Stimulated activated CD4-positive, alpha-beta T cell treated with anti-CD3 and anti-CD28 coated beads, Interleukin-4, amount 100 ng/mL, for 4 hours (primary cell): ENCODE data around the gene IQGAP1.
"Not testable (repeated sequence)": the region's sequence is repeated elsewhere in the genome, so short reads cannot be mapped to it uniquely, and the experiment has no call there.

Source experiments
- DNase-seq, 2 experiments: peaks; one replicate each; pipeline ENCODE4 v3.0.0-alpha.2; 2020

The IQGAP1 gene

DNA sequence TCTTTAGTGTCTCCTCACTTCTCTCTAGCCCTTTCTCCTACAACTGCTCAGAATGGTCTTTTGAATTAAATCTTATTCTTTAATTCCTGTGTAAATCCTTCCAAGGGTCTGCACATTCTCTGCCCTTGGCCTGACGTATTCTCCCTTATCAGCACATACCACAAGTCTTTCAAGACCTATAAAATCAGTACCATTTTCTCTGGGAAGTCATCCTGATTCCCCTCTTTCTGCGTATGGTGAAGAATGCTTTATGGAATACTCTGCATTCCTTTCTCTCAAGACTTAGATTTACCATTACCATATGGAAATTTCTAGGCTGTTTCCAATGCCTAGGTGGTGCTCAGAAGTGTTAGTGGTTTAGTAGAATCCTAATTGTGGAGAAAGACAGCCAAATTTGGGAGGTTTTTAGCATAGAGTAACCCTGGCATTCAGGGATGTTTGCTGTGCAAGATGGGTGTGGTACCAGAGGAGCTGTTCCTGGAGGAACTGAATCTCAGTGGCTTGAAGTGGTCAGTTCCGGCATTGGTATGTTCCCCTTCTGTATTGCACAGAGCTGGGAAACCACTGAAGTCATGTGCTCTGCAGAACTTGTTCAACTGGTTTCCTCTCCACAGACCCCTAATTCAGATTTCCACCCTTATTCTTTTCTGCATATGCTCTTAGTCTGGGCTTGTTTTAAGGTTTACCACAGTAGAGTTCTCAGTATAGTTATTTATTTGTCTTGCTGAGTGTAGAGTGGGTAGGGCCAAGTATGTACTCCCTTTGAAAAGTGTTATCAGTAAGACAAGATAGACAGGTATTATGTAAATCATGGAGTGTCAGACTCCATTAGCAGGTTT lies 24.5 kb downstream of the IQGAP1 start:
- DNase-seq: no peak

DNA sequence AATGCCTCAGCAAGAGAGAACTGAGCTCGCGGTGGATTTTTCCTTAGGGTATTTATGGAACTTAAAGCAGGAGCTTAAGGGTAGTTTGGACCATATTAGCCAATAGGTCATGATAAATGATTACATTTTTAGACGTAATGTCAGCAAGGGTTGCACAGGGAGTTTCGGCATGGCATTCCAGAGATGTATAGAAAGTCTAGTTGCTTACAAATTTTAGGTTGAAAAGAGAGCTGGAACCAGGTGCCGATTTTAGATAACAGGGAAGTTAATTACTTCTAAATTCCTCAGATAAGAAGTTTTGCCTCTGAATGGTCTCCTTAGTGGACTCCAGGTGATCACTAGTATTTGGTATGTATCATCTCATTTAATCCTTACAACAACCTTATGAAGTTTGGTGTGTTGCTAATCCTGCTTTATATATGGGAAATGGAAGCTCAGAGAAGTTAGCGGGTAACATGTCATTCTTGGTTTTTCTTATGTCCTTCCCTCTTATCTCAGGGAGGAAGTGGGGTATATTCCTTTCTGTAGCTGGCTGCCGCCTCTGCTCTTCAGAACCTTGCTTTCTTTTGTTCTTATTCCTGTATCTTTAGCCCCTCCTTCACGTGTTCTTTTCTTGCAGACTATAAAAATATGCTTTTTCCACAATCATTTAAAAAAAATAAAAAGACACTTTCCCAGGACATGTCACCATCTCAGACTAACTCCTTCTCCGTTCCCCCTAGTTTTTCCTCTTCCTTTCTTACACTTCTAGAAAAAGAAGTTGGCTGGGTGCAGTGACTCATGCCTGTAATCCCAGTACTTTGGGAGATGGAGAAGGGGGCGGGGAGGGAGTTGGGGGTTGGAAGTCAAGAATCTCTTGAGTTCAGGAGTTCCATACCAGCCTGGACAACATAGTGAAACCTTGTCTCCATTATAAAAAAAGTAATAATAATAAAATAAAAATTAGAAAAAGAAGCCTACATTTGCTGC lies 25.7 kb downstream of the IQGAP1 start:
- no peak for DNase-seq

DNA sequence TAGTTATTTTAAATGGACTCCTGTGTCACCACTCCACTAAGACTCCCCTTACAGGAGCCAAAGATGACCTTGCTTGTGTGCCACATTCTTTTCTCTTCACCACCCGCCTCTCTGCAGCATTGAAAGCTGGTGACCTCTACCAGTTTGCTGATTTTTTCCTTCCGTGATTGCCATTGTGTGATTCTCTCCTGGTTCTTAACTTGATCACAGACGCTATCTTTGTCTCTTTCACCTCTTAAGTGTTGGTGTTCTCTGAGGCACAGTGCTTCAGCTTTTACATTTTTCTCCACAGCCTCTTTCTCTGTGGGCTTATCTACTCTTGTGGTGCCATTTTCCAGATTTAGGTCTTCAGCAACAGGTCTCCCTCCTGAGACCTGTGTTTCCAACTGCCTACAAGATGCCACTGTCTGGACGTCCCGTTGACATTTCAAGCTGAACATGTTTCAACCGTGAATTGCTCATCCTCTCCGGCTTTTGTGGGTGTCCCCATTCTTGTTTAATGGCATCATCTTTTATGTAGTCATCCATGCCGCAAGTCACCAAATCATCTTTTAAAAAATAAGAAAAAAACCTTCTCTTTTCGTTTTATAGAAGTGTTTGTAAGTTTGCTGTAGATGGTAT lies 26.5 kb downstream of the IQGAP1 start:
- peak in 1 of 2 experiments; percentile 13 for DNase-seq

DNA sequence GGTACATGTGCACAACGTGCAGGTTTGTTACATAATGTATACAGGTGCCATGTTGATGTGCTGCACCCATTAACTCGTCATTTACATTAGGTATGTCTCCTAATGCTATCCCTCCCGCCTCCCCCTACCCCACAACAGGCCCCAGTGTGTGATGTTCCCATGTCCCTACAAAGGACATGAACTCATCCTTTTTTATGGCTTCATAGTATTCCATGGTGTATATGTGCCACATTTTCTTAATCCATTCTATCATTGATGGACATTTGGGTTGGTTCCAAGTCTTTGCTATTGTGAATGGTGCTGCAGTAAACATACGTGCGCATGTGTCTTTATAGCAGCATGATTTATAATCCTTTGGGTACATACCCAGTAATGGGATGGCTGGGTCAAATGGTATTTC lies 28.0 kb downstream of the IQGAP1 start:
- not testable (repeated sequence) for DNase-seq

DNA sequence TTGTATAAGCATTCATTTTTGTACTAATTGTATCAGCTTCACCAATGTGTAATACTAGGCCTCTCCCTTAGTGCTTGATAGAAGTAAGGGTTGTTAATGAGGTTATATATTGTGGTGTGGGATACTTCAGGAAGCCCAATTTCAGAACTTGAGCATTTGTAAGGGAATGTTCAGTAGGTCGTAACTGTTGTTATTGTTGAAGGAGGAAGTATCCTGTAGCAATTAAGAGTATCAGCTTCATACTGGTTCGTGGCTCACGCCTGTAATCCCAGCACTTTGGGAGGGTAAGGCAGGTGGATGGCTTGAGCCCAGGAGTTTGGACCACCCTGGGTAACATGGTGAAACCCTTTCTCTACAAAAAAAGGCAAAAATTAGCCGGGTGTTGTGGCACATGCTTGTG lies 30.6 kb downstream of the IQGAP1 start:
- no peak for DNase-seq

DNA sequence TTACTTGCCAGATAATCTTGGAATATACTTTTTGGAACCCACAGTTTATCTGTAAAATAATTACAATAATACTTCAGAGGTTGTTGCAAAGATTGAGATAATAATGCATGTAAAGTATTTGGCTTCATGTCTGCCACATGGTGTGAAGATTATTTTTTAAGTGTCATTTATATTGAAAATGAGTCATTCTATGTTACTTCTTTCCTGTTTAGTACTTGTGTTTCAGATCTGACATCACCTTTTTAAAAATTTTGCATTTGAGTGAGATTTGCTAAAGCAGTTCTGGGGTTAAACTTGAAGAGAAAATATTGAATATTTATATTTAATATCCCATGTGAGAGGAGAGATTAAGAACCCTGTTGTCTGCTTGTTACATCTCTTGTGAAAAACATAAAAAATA lies 31.2 kb downstream of the IQGAP1 start:
- DNase-seq: no peak

DNA sequence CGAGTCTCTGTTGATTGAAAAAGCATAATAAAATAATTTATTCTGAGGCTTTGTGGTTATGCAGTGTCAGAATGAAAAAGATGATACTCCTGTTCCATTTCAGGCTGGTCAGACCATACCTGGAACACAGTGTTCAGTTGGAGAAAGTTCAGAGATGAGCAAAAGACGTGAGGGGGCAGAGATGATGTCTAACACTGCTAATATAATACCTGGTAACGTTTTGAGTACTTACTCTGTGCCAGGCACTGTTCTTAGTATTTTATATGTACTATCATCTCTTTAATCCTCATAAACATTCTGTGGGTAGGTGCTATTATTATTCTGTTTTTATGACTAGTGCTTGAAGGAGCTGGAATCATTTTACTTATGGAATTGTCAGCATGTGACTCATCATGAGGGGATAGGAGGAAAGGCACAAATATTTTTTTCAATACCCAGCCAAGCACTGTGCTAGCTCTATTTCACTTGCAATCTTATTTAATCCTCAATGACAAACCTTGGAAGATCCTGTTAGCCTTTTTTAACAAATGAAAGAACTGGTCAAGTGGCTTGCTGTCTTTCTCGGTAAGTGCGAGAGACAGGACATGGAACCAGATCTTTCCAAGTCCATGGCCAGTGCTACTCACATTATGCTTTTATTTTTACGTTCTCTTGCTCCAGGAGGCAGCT lies 31.8 kb downstream of the IQGAP1 start:
- no peak for DNase-seq

DNA sequence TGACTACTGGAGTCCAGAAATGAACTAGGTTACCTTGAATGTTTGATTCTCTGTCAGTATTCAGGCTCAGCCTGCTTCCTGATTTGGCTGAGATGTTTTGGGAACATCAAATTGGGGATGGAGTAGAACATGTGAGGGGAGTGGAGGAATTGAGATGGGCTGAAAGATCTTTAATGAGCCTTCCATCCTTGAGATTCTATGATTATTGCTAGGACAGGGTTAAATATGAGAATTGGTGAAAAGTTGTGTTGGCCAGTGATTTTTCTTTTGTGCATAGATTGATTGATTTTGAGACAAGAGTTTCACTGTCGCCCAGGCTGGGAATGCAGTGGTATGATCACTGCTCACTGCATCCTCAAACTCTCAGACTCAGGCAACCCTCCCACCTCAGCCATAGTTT lies 32.4 kb downstream of the IQGAP1 start:
- no peak for DNase-seq

DNA sequence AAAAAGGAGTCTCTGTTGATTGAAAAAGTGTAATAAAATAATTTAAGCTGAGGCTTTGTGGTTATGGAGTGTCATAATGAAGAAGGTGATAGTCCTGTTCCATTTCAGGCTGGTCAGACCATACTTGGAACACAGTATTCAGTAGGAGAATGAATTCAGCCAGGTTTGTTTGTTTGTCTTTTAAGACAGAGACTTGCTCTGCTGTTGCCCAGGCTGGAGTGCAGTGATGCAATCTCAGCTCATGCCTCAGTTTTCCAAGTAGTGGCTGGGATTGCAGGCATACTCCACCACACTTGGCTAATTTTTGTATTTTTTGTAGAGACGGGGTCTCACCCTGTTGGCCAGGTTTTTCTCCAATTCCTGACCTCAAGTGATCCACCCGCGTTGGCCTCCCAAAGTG lies 33.5 kb downstream of the IQGAP1 start:
- DNase-seq: no peak

DNA sequence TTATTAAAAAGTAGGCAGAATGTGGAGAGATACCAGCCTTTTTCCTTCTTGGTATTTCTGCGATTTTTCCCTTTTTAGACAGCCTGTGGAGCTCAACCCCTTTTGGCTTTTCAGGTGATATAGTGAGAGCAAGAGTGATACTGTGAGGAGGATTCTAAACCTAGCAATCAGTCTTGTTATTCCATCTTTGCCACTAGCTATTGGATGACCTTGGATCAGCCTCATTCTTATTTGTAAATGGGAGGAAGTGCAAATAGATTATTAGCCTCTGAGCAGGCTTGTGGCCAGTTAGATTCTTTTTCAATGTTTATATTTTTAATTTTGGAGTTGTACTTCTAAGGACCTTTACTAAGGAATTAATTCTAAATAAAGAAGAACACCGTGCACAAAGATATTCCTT lies 34.0 kb downstream of the IQGAP1 start:
- no peak for DNase-seq

DNA sequence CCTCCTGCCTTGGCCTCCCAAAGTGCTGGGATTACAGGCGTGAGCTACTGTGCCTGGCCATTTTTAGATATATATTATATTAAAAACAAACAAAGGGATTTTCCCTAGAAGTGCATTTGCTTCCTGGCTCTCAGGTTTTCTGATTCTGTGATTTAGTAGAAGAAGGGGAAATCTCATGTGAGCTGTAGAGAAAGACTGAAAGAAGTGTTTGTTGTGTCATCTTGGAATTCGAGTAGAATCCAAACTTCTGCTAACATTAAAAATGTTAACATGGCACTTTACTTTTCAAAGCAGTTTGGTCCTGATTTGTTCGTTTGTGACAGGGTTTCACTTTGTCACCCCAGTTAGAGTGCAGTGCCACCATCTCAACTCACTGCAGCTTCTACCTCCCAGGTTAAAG lies 34.9 kb downstream of the IQGAP1 start:
- DNase-seq: no peak

DNA sequence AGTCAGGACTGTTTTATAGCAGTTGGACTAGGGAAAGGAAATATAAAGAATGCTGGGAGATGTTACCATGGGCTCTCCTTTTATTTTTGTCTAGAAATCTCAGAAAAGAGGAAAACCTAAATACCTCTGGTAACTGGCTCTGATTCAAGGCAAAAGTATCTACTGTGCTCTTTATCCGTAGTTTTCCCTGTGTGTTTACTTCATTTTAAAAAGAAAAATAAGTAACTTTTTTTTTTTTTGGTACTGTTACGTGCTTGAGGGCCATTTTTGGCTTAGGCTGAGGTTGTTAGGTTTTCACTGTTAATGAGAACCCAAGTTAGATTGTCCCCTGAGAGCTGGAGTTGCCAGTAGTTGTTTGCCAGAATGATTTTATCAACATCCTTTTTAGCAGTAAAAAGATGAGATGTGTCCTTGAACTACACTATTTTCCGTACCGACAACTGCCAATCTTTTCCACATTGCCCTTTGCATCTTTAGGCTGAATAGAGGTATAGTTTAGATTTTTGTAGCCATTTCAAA lies 35.8 kb downstream of the IQGAP1 start:
- DNase-seq: no peak

DNA sequence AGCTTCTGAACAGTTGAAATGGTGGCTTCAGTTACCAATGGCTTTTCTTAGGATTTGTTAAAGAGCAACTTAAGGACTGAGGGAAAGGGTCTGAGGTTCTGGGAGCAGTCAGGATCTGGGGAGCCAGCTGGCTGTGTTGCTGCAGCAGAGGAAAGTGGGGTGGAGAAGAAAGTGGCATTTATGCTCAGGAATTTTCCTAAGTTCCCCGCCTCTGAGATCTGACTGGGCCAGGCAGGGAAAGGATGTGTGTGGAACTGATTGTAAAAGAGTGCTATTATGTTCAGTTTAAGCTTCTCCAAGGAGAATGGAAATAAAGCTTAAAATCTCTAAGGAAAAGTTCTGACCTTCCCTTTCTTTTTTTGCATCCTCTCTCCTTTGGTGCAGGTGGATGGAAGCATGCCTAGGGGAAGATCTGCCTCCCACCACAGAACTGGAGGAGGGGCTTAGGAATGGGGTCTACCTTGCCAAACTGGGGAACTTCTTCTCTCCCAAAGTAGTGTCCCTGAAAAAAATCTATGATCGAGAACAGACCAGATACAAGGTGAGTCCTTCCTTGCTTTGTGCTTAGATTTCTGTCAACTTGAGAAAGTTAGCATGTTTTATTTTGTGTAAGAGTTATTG lies 37.8 kb downstream of the IQGAP1 start:
- no peak for DNase-seq

DNA sequence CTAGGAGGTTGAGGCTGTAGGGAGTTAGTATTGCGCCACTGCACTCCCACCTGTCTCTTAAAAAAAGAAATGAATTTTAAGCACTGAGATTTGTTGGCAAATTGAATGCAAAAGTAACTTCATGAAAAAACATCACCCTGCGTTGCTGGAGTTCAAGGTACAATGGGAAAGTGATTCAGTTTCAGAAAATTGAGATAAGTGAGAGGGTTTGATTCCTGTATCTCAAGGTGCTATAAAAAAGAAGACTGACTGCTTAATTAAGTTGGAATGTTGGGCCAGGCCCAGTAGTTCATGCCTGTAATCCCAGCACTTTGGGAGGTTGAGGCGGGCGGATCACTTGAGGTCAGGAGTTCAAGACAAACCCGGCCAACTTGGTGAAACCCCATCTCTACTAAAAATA lies 39.1 kb downstream of the IQGAP1 start:
- no peak for DNase-seq

DNA sequence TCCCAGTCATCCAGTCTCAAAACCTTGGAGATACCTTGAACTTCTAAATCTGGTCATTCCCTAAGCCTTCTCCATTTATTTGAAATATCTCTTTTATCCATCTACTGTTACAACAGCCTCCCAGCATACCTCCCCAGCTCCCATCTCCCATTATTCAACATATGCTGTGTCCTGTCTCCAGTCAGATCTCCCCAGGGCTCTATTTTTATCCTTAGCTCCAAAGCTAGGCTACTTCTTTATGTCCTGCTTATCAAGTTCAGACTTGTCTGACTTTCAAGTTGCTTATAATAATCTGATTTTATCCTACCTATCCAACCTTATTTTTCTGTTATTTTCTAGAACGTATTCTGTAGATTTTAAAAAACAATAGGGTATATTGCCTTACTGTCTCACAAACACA lies 44.2 kb downstream of the IQGAP1 start:
- DNase-seq: no peak

DNA sequence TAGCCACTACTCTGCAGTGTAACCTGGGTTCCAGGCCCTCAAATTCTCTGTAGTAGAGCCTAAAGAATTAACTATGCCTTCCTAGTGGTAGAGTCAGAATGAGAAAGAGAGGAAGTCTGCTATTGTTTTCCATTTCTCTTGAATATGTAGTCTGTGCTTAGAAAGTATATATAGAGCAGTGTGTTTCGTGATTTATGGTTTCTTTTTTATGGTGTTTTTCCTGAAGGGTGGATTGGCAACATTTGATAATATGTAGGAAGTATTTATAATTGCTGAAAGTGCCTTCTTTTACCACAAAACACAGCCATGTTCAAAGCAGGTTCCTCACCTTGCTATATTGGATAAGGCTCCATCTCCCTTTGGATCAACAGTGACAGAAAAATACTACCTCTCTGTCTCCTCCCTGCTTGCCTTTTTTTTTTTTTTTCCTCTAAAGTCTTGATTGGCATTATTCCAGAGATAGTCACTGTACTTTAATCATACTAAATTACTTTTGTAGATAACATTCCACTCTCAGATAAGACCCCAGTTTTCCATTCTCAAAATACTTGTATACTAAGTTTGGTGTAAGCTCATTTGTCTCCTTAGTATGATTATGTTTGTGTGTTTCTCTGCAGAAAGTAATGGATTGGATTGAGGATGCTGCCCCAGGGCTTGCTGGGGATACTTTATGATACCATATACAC lies 47.8 kb downstream of the IQGAP1 start:
- no peak for DNase-seq

DNA sequence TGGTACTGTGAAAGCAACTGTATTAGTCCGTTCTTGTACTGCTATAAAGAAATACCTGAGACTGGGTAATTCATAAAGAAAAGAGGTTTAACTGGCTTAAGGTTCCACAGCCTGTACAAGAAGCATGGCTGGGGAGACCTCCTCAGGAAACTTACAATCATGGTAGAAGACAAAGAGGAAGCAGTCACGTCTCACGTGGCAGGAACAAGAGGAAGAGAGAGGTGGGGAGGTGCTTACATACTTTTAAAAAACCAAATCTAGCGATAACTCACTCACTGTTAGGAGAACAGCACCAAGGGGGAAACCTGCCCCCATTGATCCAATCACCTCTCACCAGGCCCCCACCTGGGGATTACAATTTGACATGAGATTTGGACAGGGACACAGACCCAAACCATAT lies 48.9 kb downstream of the IQGAP1 start:
- DNase-seq: no peak

DNA sequence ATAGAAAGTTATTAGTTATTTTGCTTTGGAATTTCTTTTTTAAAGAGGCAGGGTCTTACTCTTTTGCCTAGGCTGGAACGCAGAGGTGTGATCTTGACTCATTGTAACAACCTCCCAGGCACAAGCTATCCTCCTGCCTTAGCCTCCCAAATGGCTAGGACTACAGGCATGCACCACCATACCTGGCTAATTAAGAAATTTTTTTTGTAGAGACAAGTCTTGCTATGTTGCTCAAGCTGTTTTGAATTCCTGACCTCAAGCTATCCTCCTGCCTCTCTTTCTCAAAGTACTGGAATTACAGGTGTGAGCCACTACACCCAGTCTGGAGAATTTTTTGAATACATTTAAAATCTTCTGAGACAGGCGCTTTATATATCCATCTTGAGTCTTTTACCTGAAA lies 49.5 kb downstream of the IQGAP1 start:
- DNase-seq: no peak

DNA sequence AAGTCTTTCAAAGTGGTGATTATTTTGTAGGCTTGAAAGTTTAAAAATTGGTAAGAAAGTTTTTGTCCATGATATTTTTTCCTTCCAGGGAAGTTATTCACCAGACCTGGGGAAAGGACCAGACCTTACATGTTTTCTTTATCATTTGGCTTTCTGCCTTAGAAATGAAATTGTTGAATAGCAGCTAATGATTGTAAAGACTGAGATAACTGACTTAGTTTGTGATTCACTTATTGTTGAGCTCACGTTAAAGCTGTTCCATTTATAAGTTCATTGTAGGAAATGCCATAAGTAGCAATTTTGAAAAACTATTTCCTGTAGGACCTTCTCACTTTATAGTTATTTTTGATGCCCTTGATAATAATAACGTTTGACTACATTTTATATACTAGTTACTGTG lies 51.9 kb downstream of the IQGAP1 start:
- no peak for DNase-seq

DNA sequence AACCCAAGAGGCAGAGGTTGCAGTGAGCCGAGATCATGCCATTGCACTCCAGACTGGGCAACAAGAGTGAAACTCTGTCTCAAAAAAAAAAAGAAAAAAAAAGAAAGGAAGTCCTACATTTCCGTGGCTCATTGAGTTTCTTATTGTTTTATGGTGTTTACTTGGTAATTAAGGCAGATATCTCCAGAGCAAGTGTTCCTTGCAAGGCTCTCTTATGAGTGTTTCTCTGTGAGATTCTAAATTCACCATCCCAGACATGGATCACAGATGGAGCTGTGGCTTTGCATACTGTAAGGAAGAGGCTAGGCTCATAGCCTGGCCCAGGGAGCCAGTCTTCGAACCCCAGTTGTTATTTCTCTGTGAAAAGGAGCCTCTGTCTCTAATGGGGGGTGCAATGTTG lies 53.0 kb downstream of the IQGAP1 start:
- no peak for DNase-seq

DNA sequence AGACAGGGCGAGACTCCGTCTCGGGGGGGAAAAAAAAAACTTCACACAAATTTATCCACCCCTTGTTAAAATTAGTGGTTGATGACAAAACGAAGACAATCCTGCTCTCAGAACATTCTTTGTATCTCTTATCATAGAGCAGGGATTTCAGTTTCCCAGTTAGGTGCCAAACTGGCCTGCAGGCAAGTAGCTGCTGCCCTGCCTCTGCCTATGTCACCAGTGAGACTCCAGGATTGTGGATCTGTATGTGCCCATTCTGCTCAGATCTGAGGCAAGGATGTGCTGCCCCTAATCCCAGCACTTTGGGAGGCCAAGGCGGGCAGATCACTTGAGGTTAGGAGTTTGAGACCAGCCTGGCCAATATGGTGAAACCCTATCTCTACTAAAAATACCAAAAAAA lies 54.4 kb downstream of the IQGAP1 start:
- no peak for DNase-seq
